ENCODE data around the gene SCFD2.

GRCh38 chr4:53118676-53119075, 247.2 kb downstream of the SCFD2 start:
- TF ChIP-seq CTCF (IDR thresholded peaks at IDR 0.05; ENCODE audit: insufficient read depth, low read depth, low read length) (no peak), EZH2 (IDR thresholded peaks at IDR 0.05; ENCODE audit: insufficient read depth, low read length) (no peak)

Data from astrocyte (in vitro differentiated cells and primary cell).